Measurements from ENCODE around the gene SLC8A2.

Gene SLC8A2

DNA sequence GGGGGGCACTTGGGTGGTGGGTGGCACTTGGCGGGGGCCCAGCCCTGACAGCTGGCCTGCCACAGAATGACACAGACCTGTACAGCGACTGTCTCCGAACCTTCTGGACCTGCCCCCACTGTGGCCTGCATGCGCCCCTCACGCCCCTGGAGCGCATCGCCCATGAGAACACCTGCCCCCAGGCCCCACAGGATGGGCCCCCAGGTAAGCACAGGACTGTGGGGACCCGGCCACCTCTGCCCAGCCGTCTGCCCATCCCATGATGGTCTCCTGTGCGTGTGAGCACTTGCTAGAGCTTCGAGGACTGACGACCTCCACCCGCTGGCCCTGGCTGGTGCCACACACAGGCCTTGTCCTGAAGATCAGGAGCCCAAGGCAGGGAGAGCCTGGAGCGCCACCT, 90.6 kb downstream of the SLC8A2 start:
- DNase-seq (ENCODE audit: low read depth in 2 of 2), result no peak

DNA sequence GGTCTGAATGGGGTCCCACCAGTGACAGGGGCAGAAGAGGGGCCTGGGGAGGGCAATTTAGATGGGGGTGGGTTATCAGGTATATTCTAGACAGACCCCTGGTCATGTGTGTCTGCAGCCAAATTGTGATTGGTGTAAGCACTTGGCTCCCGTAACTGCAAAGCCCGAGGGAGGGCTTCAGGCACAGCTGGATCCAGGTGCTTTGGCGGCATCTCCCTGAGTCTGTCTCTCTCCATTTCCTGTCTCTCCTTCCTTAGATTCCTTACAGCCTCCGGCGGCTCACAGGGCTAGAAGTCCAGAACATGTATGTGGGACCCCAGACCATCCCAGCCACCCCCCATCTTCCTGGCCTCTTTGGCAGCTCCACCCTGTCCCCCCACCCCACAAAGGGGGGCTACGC, 91.1 kb downstream of the SLC8A2 start:
- no peak for DNase-seq (ENCODE audit: low read depth in 2 of 2)

DNA sequence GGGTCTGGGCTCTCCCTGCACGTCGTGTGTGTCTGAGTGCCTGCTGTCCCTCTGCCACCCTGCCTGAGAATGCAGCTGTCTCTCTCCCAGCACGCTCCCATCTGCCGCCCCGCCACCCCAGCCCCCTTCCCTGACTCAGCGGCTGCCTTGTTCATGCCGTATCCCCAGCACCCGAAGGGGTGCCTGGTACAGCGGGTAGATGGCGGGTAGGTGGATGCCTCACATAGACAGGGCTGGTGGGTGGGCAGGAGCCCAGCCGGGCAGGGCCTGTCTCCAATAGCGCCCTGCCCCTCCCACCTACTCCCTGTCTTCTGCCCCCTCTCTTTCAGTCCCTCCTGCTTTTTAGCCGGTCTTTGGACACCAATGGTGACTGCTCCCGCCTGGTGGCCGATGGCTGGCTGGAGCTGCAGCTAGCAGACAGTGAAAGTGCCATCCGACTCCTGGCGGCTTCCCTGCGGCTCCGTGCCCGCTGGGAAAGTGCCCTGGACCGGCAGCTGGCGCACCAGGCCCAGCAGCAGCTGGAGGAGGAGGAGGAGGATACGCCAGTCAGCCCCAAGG, 92.2 kb downstream of the SLC8A2 start:
- DNase-seq (ENCODE audit: low read depth in 2 of 2), result no peak

DNA sequence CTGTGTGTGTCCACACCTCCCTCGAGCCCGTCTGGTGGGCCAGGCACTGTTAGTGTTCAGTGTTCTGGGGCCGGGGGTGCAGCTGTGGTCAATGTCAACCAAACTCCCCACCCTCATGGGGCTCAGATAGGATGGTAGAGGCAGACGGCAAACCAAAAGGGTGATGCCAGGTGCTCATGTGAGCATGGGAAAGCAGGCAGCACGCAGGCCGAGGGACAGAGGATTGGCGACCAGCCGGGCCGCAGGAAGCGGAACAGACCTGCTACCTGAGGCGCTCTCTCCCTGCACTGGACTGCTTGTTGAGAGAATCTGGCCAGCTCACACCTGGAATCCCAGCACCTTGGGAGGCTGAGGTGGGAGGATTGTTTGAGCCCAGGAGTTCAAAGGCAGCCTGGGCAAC, 93.4 kb downstream of the SLC8A2 start:
- DNase-seq (ENCODE audit: low read depth in 2 of 2), result no peak

Measured in activated CD8-positive, alpha-beta memory T cell treated with anti-CD3 and anti-CD28 coated beads for 4 hours (primary cell).